NCI-H1092 (cell line): Measurements from ENCODE around the gene ESR1.
"Not testable (repeated sequence)": the region's sequence is repeated elsewhere in the genome, so short reads cannot be mapped to it uniquely, and the experiment has no call there.

Source experiments
- DNase-seq: peaks from one replicate; lab custom pipeline; 2025; lab: John Stamatoyannopoulos, UW

ESR1 gene

GRCh38 chr6:152136449-152136825, 329.0 kb downstream of the ESR1 start:
- DNase-seq, result peak; percentile 45

- not testable (repeated sequence) for DNase-seq
These were observed 330.9 kb downstream of the ESR1 start for GRCh38 chr6:152138344-152138743.

- no peak for DNase-seq
These were observed 334.6 kb downstream of the ESR1 start for GRCh38 chr6:152142105-152142504.

GRCh38 chr6:152143359-152143758, 335.9 kb downstream of the ESR1 start:
- DNase-seq, result no peak

- DNase-seq, result no peak
These were observed 338.9 kb downstream of the ESR1 start for GRCh38 chr6:152146385-152146784.

- DNase-seq, result no peak
These were observed 339.8 kb downstream of the ESR1 start for GRCh38 chr6:152147269-152147668.

GRCh38 chr6:152148412-152148811, 340.9 kb downstream of the ESR1 start:
- DNase-seq, result no peak

GRCh38 chr6:152150196-152150595, 342.7 kb downstream of the ESR1 start:
- DNase-seq, result no peak

- no peak for DNase-seq
These were observed 344.4 kb downstream of the ESR1 start for GRCh38 chr6:152151920-152152319.

- DNase-seq, result no peak
These were observed 347.3 kb downstream of the ESR1 start for GRCh38 chr6:152154559-152155356.

- DNase-seq, result no peak
These were observed 348.3 kb downstream of the ESR1 start for GRCh38 chr6:152155792-152156191.

- DNase-seq, result no peak
These were observed 352.9 kb downstream of the ESR1 start for GRCh38 chr6:152160346-152160745.

GRCh38 chr6:152161501-152161900, 354.0 kb downstream of the ESR1 start:
- DNase-seq, result no peak

- DNase-seq, result no peak
These were observed 357.5 kb downstream of the ESR1 start for GRCh38 chr6:152164957-152165356.

GRCh38 chr6:152166497-152166896, 359.0 kb downstream of the ESR1 start:
- no peak for DNase-seq

GRCh38 chr6:152166897-152167296, 359.4 kb downstream of the ESR1 start:
- DNase-seq, result no peak

GRCh38 chr6:152167641-152168603, 360.4 kb downstream of the ESR1 start:
- DNase-seq, result no peak

GRCh38 chr6:152170313-152170701, 362.8 kb downstream of the ESR1 start:
- no peak for DNase-seq

GRCh38 chr6:152170702-152171667, 363.5 kb downstream of the ESR1 start:
- no peak for DNase-seq

- no peak for DNase-seq
These were observed 365.8 kb downstream of the ESR1 start for GRCh38 chr6:152173321-152173720.

GRCh38 chr6:152173957-152174356, 366.5 kb downstream of the ESR1 start:
- no peak for DNase-seq

GRCh38 chr6:152176268-152176667, 368.8 kb downstream of the ESR1 start:
- DNase-seq, result no peak
